GM10266 (cell line): ENCODE results near the gene PEA15.

Source experiments
- DNase-seq: peaks from one replicate; pipeline ENCODE4 v3.0.0; 2012; ENCODE audit errors: extremely low spot score
- TF ChIP-seq, protein P1 (sequence below): IDR thresholded peaks from 2 replicates; pipeline ENCODE4 v1.5.1; 2012; ENCODE audit warnings: mild to moderate bottlenecking, low read depth; ENCODE audit not compliant: control insufficient read depth, insufficient read depth; ENCODE audit errors: missing control alignments

PEA15 gene

DNA sequence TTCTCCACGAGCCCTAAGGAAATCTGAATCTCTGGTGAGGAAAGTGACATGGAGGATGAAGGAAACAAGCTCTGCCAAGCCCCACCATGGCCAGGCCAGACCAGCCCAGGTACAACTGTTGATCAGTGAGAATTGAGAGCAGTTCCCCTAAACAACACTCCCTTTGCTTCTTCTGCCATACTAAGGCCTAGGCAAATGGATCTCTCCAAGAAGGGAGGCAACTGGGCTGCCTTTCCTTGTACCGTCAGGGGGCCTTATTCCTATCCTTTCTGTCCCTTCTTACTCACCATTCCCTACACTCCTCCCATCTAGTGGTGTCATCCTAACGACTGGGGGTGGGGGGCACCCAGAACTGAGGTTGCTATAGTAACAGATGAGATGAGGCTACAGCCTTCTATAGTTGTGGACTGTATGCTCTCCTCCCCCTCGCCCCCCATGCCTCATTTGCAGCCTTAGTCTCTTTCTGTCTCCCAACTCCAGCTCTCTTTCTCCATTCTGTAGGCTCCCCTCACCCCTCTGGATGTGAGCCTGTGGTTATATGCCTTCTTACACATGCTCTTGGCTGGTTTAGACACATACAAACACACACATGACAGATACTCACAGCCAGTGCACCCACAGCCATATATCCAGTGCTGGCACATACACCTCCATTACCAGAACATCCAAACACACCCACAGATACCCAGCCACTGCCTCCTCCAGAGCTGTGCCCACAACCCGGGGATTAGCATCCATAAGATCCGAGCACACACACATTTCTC lies 3.6 kb downstream of the PEA15 start:
- TF ChIP-seq, protein P1, sequence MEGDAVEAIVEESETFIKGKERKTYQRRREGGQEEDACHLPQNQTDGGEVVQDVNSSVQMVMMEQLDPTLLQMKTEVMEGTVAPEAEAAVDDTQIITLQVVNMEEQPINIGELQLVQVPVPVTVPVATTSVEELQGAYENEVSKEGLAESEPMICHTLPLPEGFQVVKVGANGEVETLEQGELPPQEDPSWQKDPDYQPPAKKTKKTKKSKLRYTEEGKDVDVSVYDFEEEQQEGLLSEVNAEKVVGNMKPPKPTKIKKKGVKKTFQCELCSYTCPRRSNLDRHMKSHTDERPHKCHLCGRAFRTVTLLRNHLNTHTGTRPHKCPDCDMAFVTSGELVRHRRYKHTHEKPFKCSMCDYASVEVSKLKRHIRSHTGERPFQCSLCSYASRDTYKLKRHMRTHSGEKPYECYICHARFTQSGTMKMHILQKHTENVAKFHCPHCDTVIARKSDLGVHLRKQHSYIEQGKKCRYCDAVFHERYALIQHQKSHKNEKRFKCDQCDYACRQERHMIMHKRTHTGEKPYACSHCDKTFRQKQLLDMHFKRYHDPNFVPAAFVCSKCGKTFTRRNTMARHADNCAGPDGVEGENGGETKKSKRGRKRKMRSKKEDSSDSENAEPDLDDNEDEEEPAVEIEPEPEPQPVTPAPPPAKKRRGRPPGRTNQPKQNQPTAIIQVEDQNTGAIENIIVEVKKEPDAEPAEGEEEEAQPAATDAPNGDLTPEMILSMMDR = no peak
- no peak for DNase-seq

DNA sequence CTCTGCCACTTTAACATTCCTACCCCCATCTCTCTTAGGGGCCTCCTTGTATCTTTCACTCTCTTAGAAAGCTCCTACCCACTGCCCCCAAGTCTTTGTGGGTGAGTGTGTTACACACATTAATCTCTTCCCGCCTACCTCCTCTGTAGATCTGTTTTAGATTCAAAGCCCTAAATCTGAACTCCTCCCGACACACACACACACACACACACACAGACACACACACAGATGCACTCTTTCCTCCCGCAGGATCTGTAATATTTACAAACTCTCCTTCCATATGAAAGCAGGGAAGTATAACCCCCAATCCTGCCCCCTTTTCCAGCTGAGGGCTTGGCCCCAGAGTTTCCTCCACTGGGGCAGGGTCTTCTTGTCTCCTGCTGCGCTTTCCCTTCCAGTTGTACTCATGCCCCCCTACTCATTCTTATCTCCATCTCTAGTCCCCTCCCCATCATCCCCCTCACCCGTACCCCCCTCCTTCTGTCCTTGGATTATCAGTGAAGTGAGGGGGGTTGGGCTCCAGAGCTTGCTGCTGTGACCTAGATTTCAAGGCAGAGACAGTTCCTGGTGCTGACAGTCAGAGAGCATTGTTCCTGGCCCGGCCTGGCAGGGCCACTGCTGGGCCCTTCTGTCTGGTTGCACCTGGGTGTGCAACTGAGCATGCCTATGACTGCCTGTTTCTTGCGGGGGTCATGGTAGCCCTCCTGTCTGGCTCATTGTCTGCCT lies 4.3 kb downstream of the PEA15 start:
- TF ChIP-seq, protein P1 = no peak
- DNase-seq = no peak

DNA sequence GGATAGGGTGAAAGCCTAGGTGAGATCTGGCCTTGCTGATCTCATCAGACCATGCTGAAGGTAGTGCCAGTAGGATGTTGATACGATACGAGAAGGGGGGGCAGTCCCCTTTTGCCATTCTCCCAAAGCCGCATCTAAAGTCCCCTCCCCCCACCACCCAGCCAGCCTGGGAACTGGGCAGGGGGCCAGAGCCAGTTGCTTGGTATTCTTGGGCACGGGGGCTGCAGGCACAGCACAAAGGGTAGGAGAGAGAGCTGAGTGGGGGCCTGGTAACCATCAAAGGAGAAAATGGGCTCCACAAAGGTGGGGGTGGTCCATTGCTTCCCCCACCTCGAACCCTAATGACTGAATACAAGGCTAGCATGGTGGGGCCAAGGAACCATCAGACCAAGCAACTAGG lies 5.4 kb downstream of the PEA15 start:
- TF ChIP-seq, protein P1 = no peak
- DNase-seq = no peak

DNA sequence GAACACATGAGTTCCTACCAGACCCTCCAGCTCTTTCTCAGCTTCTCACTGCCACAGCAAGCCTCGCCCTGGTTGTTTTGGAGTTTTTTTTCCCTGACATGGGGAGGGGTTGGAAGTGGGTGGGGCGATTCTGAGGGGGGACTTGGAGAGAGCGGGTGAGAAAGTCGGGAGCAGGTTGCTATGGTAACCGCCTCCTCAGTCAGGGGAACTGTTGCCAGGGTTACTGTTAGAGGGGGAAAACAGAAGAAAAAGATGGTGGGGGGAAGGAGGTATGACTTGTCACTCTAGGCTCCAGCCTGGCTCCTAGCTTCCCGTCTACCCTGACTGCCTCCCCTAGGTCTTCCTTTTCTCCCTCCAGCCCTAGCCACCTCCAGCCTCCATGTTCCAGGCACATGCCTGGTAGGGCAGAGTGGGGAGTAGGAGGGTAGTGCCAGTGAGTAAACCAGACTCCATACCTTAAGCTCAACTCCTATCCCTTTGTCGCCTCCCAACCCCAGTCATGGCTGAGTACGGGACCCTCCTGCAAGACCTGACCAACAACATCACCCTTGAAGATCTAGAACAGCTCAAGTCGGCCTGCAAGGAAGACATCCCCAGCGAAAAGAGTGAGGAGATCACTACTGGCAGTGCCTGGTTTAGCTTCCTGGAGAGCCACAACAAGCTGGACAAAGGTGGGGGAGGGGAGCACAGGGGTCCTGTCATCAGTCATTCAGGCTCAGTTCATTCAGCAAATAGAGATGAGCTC lies 6.0 kb downstream of the PEA15 start:
- DNase-seq = no peak

DNA sequence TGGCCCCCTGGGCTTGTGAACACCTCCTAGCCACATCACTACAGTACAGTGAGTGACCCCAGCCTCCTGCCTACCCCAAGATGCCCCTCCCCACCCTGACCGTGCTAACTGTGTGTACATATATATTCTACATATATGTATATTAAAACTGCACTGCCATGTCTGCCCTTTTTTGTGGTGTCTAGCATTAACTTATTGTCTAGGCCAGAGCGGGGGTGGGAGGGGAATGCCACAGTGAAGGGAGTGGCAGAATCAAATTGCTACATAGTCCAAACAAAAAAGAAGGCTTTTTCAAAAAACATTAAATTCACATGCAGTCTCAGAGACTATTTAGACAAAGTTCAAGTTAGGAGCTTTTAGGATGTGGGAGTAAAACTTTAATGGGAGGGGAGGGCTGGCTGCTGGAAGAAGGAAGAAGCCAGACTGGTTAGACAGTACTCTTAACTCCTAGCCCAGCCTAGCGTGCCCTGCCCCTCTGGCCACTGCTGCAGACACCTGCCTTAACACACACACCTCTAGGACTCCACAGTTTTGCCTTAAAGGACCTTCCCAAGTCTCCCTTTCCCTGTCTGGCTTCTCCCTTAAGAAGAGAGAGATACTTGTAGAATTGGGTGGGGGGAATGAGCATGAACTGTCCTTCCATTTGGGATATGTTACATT lies 9.4 kb downstream of the PEA15 start:
- TF ChIP-seq, protein P1 = no peak
- DNase-seq = no peak

More for the DNA sequence above, 6.0 kb downstream of the PEA15 start:
- TF ChIP-seq, protein P1 = no peak

DNA sequence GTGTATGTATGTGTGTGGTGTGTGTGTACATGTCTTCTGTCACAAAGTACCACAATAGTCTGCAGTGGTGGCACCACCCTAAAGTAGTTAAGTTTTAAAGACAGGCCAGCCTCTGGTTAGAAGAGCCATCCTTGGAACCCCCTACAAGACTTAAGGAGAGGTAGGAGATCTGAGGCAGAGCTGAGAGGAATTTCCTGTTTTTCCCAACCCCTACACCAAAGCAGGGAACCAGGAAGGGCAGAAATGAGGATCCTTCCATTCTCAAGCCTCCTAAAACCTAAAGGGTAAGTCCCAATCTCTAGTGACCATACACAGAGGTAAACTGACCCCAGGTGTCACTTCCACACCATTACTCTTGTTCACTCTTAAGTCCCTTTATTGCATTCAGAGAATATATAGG lies 11.1 kb downstream of the PEA15 start:
- TF ChIP-seq, protein P1 = no peak
- DNase-seq = no peak
